GM12878 (cell line): ENCODE data around the gene CTRL. TPM values are rescaled to one million over a fixed set of nuclear protein-coding genes. Genes with fewer than 3 reads are reported as not detected.

Experiments used
- BCL3 ChIP-seq: IDR thresholded peaks from 2 replicates; pipeline ENCODE4 v1.6.1; 2011; ENCODE audit warnings: borderline replicate concordance, low read depth, mild to moderate bottlenecking, moderate library complexity, low read length; ENCODE audit not compliant: insufficient read depth, poor library complexity, severe bottlenecking
- BCLAF1 ChIP-seq: fragments of 450-650 bp; IDR thresholded peaks from 2 replicates; pipeline ENCODE4 v1.6.1; 2017; ENCODE audit warnings: antibody characterized with exemption, mild to moderate bottlenecking, moderate library complexity
- CTCF ChIP-seq, 3 experiments: IDR thresholded peaks in 2 of 3; conservative IDR thresholded peaks in 1 of 3; 2 replicates each; pipeline ENCODE4 v1.5.1; 2011; ENCODE audit warnings: low read depth in 3 of 3, low read length in 3 of 3, mild to moderate bottlenecking in 3 of 3, control low read depth in 2 of 3, moderate library complexity in 2 of 3, inconsistent platforms in 1 of 3, mixed read lengths in 1 of 3; ENCODE audit not compliant: control insufficient read depth in 2 of 3, insufficient read depth in 1 of 3; ENCODE audit errors: extremely low read depth in 1 of 3
- MLLT1 ChIP-seq: fragments of 450-650 bp; IDR thresholded peaks from 2 replicates; pipeline ENCODE4 v1.6.1; 2016; ENCODE audit warnings: mild to moderate bottlenecking
- SP1 ChIP-seq: IDR thresholded peaks from one replicate; pipeline ENCODE4 v1.6.1; 2011; ENCODE audit warnings: low read depth, low read length
- ZBED1 ChIP-seq: IDR thresholded peaks from 2 replicates; pipeline ENCODE4 v1.6.1; 2016; ENCODE audit warnings: borderline replicate concordance
- ZNF622 ChIP-seq: fragments of 450-650 bp; IDR thresholded peaks from 2 replicates; pipeline ENCODE4 v1.6.1; 2017; ENCODE audit warnings: mild to moderate bottlenecking, inconsistent platforms
- polyA plus RNA-seq, 11 experiments: library from polyadenylated mRNA; depleted of rRNA in 4 of 11; unstranded in 6 of 11; stranded (reverse) in 5 of 11; fragments of >200 nt; fragmentation: Nextera tagmentation in 4 of 11; fragmentation: Illumina TruSeq in 1 of 11; extraction: Ambion mirVana in 4 of 11; extraction: Trizol in 1 of 11; gene quantifications; 1 replicate in 1 of 11; 2 replicates in 10 of 11; pipeline versions ENCODE4 v1.2.1 to v1.2.3, GENCODE V29; 2011 to 2016; ENCODE audit warnings: inconsistent platforms in 2 of 11, missing spikeins in 2 of 11, low read depth in 1 of 11
- total RNA-seq, 4 experiments: library from RNA; depleted of rRNA in 3 of 4; stranded (reverse); fragments of >200 nt in 3 of 4; fragmentation: Illumina TruSeq in 1 of 4; extraction: Trizol in 1 of 4; gene quantifications; 2 replicates each; pipeline versions ENCODE4 v1.2.1 to v1.2.3, GENCODE V29; 2013 to 2021

Gene CTRL
- total and polyA plus RNA-seq, 10 of the 15 experiments (the other 5 are each of a cell fraction or from before 2014, with no cell fraction given) = 1.1 to 4.9 (median 2.6) TPM

GRCh38 chr16:67888331-67888730 lies 43.3 kb downstream of the CTRL start (continued):
- TF ChIP-seq BCLAF1 (no peak), ZNF622 (no peak), BCL3 (no peak), MLLT1 (no peak), ZBED1 (no peak), CTCF (IDR thresholded peaks at IDR 0.05 in 2 of 3, conservative IDR thresholded peaks at IDR 0.05 in 1 of 3; ENCODE audit: control insufficient read depth in 2 of 3, extremely low read depth in 1 of 3, insufficient read depth in 1 of 3, low read depth in 3 of 3, low read length in 3 of 3) (no peak), SP1 (no peak)
- TF ChIP-seq, all 136 proteins: peak for 0
